Liver (tissue), 9 donors: ENCODE results near the gene HSPA1B. TPM values are rescaled to one million over a fixed set of nuclear protein-coding genes. Genes with fewer than 3 reads are reported as not detected.

Experiments
- DNase-seq: peaks from one replicate; pipeline ENCODE4 v3.0.0-alpha.2; 2017; ENCODE audit warnings: low spot score
- H3K27ac ChIP-seq, 2 donors: one replicate each; pipeline ENCODE4 v1.7.0; 2013; ENCODE audit warnings: inconsistent platforms in 2 of 2, low read length in 2 of 2, control low read depth in 1 of 2, low read depth in 1 of 2, mild to moderate bottlenecking in 1 of 2
- H3K27me3 ChIP-seq, 4 donors: one replicate each; pipeline versions ENCODE4 v1.6.1 to v1.7.0; 2013; ENCODE audit warnings: low read length in 3 of 4, inconsistent platforms in 1 of 4, mild to moderate bottlenecking in 1 of 4, moderate library complexity in 1 of 4; ENCODE audit not compliant: control insufficient read depth in 4 of 4, insufficient read depth in 4 of 4
- H3K36me3 ChIP-seq, 4 donors: one replicate each; pipeline versions ENCODE4 v1.6.1 to v1.7.0; 2013; ENCODE audit warnings: low read length in 3 of 4, mild to moderate bottlenecking in 3 of 4, low read depth in 1 of 4, moderate library complexity in 1 of 4; ENCODE audit not compliant: control insufficient read depth in 4 of 4, insufficient read depth in 3 of 4
- H3K4me1 ChIP-seq, 4 donors: one replicate each; pipeline versions ENCODE4 v1.6.1 to v1.7.0; 2013; ENCODE audit warnings: low read length in 3 of 4, mild to moderate bottlenecking in 3 of 4, moderate library complexity in 1 of 4; ENCODE audit not compliant: control insufficient read depth in 4 of 4, insufficient read depth in 4 of 4
- H3K4me3 ChIP-seq, 3 donors: one replicate each; pipeline versions ENCODE4 v1.6.1 to v1.7.0; 2013; ENCODE audit warnings: low read length in 3 of 3, control low read depth in 1 of 3, low read depth in 1 of 3, mild to moderate bottlenecking in 1 of 3
- H3K9ac ChIP-seq, 2 donors: one replicate each; pipeline ENCODE4 v1.7.0; 2013; ENCODE audit warnings: low read length in 2 of 2, mild to moderate bottlenecking in 2 of 2, moderate library complexity in 2 of 2, control low read depth in 1 of 2, low read depth in 1 of 2
- H3K9me3 ChIP-seq, 4 donors: one replicate each; pipeline versions ENCODE4 v1.6.1 to v1.7.0; 2013; ENCODE audit warnings: low read length in 3 of 4; ENCODE audit not compliant: control insufficient read depth in 4 of 4
- EGR1 ChIP-seq, 2 donors: IDR thresholded peaks; 2 replicates each; pipeline ENCODE4 v1.6.1; 2016 to 2018; ENCODE audit warnings: antibody characterized with exemption in 2 of 2, low read depth in 2 of 2
- FOXA1 ChIP-seq: IDR thresholded peaks from 2 replicates; pipeline ENCODE4 v1.6.1; 2016; ENCODE audit warnings: antibody characterized with exemption
- FOXA2 ChIP-seq: IDR thresholded peaks from 2 replicates; pipeline ENCODE4 v1.6.1; 2016; ENCODE audit warnings: antibody characterized with exemption
- GABPA ChIP-seq, 2 donors: IDR thresholded peaks in 1 of 2; conservative IDR thresholded peaks in 1 of 2; 2 replicates each; pipeline ENCODE4 v1.6.1; 2016; ENCODE audit warnings: antibody characterized with exemption in 2 of 2, mild to moderate bottlenecking in 1 of 2, moderate library complexity in 1 of 2
- HNF4A ChIP-seq, 2 donors: conservative IDR thresholded peaks; 2 replicates each; pipeline ENCODE4 v1.6.1; 2016; ENCODE audit warnings: antibody characterized with exemption in 2 of 2, mild to moderate bottlenecking in 2 of 2
- HNF4G ChIP-seq: IDR thresholded peaks from 2 replicates; pipeline ENCODE4 v1.6.1; 2016; ENCODE audit warnings: antibody characterized with exemption
- JUND ChIP-seq, 2 donors: IDR thresholded peaks; 2 replicates each; pipeline ENCODE4 v1.6.1; 2016; ENCODE audit warnings: antibody characterized with exemption in 2 of 2
- NR2F2 ChIP-seq: IDR thresholded peaks from 2 replicates; pipeline ENCODE4 v1.6.1; 2016; ENCODE audit warnings: antibody characterized with exemption
- RAD21 ChIP-seq, 2 donors: IDR thresholded peaks; 2 replicates each; pipeline ENCODE4 v1.6.1; 2016; ENCODE audit warnings: antibody characterized with exemption in 2 of 2, mild to moderate bottlenecking in 2 of 2
- REST ChIP-seq: IDR thresholded peaks from 2 replicates; pipeline ENCODE4 v1.6.1; 2016; ENCODE audit warnings: antibody characterized with exemption, mild to moderate bottlenecking
- RXRA ChIP-seq, 2 donors: IDR thresholded peaks; 2 replicates each; pipeline ENCODE4 v1.6.1; 2017 to 2018; ENCODE audit warnings: antibody characterized with exemption in 2 of 2, mild to moderate bottlenecking in 1 of 2
- SP1 ChIP-seq: IDR thresholded peaks from 2 replicates; pipeline ENCODE4 v1.6.1; 2018; ENCODE audit warnings: antibody characterized with exemption, mild to moderate bottlenecking
- TAF1 ChIP-seq: conservative IDR thresholded peaks from 2 replicates; pipeline ENCODE4 v1.6.1; 2016; ENCODE audit warnings: antibody characterized with exemption, mild to moderate bottlenecking
- YY1 ChIP-seq: IDR thresholded peaks from 2 replicates; pipeline ENCODE4 v1.6.1; 2016; ENCODE audit warnings: antibody characterized with exemption, mild to moderate bottlenecking
- WGBS: extraction: QIAGEN DNeasy Blood & Tissue Kit; methylation state at CpG from one replicate; pipeline ENCODE4 v1.1.7; 2013; 5-methylcytosine and 5-hydroxymethylcytosine counted together
- polyA plus RNA-seq, 2 donors: library from polyadenylated mRNA; stranded (reverse) in 1 of 2; unstranded in 1 of 2; fragments of 200-250 nt in 1 of 2; fragments of >200 nt in 1 of 2; fragmentation: Nextera tagmentation in 1 of 2; extraction: Ambion mirVana in 1 of 2; gene quantifications; one replicate each; pipeline versions ENCODE4 v1.2.1 to v1.2.3, GENCODE V29; 2013 to 2015
- total RNA-seq, 2 donors: library from RNA; depleted of rRNA; stranded (reverse); fragments of >200 nt; gene quantifications; one replicate each; pipeline ENCODE4 v1.2.3, GENCODE V29; 2014
- TF ChIP-seq, protein P1 (sequence below): fragments of 150-350 bp; IDR thresholded peaks from 2 replicates; pipeline ENCODE4 v1.5.1; 2017; ENCODE audit warnings: improper control_type of control experiment, low read depth, low read length; ENCODE audit not compliant: missing input control
- TF ChIP-seq, protein P2 (sequence below): IDR thresholded peaks from 2 replicates; pipeline ENCODE4 v1.6.1; 2016; ENCODE audit warnings: antibody characterized with exemption
- TF ChIP-seq, protein P3 (sequence below): IDR thresholded peaks from 2 replicates; pipeline ENCODE4 v1.6.1; 2016; ENCODE audit warnings: antibody characterized with exemption
- TF ChIP-seq, protein P4 (sequence below): IDR thresholded peaks from 2 replicates; pipeline ENCODE4 v1.6.1; 2016; ENCODE audit warnings: antibody characterized with exemption
- donor health status: healthy.
- donor health status: healthy.
- donor health status: healthy.
- donor health status: healthy.
- donor health status: healthy.

The HSPA1B gene
- total and polyA plus RNA-seq, 4 donors, result 9.5 to 165 (median 43.9) TPM

GRCh38 chr6:31785475-31785874 lies 42.1 kb upstream of the HSPA1B start:
- TF ChIP-seq NR2F2 (no peak), HNF4A (conservative IDR thresholded peaks at IDR 0.05) (no peak), SP1 (no peak), JUND (IDR thresholded peaks at IDR 0.05) (no peak), FOXA1 (no peak), RAD21 (IDR thresholded peaks at IDR 0.05) (no peak), EGR1 (IDR thresholded peaks at IDR 0.05; ENCODE audit: low read depth in 2 of 2) (no peak), TAF1 (no peak), FOXA2 (no peak), HNF4G (no peak), REST (no peak), RXRA (IDR thresholded peaks at IDR 0.05) (no peak), YY1 (no peak), GABPA (IDR thresholded peaks at IDR 0.05 in 1 of 2, conservative IDR thresholded peaks at IDR 0.05 in 1 of 2) (no peak)
- TF ChIP-seq, protein P1, sequence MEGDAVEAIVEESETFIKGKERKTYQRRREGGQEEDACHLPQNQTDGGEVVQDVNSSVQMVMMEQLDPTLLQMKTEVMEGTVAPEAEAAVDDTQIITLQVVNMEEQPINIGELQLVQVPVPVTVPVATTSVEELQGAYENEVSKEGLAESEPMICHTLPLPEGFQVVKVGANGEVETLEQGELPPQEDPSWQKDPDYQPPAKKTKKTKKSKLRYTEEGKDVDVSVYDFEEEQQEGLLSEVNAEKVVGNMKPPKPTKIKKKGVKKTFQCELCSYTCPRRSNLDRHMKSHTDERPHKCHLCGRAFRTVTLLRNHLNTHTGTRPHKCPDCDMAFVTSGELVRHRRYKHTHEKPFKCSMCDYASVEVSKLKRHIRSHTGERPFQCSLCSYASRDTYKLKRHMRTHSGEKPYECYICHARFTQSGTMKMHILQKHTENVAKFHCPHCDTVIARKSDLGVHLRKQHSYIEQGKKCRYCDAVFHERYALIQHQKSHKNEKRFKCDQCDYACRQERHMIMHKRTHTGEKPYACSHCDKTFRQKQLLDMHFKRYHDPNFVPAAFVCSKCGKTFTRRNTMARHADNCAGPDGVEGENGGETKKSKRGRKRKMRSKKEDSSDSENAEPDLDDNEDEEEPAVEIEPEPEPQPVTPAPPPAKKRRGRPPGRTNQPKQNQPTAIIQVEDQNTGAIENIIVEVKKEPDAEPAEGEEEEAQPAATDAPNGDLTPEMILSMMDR, result no peak
- TF ChIP-seq, protein P2, sequence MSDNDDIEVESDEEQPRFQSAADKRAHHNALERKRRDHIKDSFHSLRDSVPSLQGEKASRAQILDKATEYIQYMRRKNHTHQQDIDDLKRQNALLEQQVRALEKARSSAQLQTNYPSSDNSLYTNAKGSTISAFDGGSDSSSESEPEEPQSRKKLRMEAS, result no peak
- TF ChIP-seq, protein P3, sequence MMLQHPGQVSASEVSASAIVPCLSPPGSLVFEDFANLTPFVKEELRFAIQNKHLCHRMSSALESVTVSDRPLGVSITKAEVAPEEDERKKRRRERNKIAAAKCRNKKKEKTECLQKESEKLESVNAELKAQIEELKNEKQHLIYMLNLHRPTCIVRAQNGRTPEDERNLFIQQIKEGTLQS, result no peak
- TF ChIP-seq, protein P4, sequence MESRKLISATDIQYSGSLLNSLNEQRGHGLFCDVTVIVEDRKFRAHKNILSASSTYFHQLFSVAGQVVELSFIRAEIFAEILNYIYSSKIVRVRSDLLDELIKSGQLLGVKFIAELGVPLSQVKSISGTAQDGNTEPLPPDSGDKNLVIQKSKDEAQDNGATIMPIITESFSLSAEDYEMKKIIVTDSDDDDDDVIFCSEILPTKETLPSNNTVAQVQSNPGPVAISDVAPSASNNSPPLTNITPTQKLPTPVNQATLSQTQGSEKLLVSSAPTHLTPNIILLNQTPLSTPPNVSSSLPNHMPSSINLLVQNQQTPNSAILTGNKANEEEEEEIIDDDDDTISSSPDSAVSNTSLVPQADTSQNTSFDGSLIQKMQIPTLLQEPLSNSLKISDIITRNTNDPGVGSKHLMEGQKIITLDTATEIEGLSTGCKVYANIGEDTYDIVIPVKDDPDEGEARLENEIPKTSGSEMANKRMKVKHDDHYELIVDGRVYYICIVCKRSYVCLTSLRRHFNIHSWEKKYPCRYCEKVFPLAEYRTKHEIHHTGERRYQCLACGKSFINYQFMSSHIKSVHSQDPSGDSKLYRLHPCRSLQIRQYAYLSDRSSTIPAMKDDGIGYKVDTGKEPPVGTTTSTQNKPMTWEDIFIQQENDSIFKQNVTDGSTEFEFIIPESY, result no peak
- H3K27me3 ChIP-seq, result no peaks in the 10 kb centered on the region
- no peaks in the 10 kb centered on the region for H3K9me3 ChIP-seq
- WGBS, result 97% methylated on average over 11 of the region's 11 CpGs
- no peak overlapping the region for H3K9ac ChIP-seq
- no peak overlapping the region for H3K4me3 ChIP-seq
- H3K36me3 ChIP-seq, result peaks cover 7 to 46% (median 15%) of the 10 kb centered on the region in 4 donors
- H3K27ac ChIP-seq, result no peak overlapping the region
- no peak for DNase-seq
- H3K4me1 ChIP-seq, result no peaks in the 10 kb centered on the region
